ENCODE results near the gene ENDOV.

GRCh38 chr17:80422981-80423380 lies 8.0 kb downstream of the ENDOV start:
- TF ChIP-seq GATA1 (IDR thresholded peaks at IDR 0.05; ENCODE audit: low read depth, low read length): no peak
- no peak for TF ChIP-seq POLR2A (IDR thresholded peaks at IDR 0.05; ENCODE audit: low read length)

Data from erythroblast (primary cell).